Forelimb muscle (tissue), 1 donor: ENCODE results near the gene OSGEP. TPM values are rescaled to one million over a fixed set of nuclear protein-coding genes. Genes with fewer than 3 reads are reported as not detected.
A peak's percentile ranks its signal among the peaks of the same experiment; 100 is the strongest.

ENCODE experiments used
- DNase-seq: peaks from one replicate; pipeline ENCODE4 v3.0.0-alpha.2; 2013; ENCODE audit warnings: low read depth
- polyA plus RNA-seq: library from polyadenylated mRNA; unstranded; fragments of 120-200 nt; gene quantifications from one replicate; pipeline ENCODE4 v1.2.1, GENCODE V29; 2013; ENCODE audit not compliant: insufficient read length

Gene OSGEP
- polyA plus RNA-seq, result 40.8 TPM

DNA sequence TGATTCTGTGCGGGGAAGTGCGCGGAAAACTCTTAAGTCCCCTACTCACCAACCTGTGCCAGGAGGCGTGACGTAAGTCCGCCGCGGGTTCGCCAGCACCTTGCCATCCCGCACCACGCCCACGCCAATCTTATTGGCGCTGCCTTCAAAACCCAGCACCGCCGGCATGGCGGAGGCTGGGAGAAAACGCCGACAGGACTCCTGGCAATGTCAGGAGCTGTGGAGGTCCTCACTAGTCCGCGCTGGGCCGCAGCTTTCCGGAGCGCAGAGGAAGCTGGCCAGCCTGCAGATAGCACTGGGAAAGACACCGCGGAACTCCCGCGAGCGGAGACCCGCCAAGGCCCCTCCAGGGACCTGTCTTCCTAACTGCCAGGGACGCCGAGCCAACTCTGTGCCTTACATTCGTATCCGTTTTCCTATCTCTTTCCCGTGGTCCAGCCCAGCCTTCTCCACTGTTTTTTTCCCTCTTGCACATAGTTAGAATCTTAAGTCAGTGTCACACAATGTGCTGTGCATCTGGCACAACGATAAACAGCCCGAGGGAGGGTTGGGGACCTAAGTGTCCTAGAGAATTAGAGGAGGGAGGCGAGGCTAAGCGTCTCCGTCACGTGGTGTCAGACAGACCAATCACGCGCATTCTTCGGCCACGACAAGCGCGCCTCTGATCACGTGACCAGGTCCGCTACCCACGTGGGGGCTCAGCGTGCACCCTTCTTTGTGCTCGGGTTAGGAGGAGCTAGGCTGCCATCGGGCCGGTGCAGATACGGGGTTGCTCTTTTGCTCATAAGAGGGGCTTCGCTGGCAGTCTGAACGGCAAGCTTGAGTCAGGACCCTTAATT is at the start of gene OSGEP, which contains the start of gene APEX1:
Gene OSGEP, minus strand, starts transcription at position 297 of the 839 bp plus-strand sequence. Its CDS starts 129 bp downstream, at position 168.
Gene APEX1, plus strand, starts transcription at position 711 of the 839 bp plus-strand sequence. CDS start 420 bp downstream, outside the sequence.
- DNase-seq, result peak; percentile 97

GRCh38 chr14:20503898-20504297 is 49.3 kb upstream of the OSGEP start:
- DNase-seq, result no peak

DNA sequence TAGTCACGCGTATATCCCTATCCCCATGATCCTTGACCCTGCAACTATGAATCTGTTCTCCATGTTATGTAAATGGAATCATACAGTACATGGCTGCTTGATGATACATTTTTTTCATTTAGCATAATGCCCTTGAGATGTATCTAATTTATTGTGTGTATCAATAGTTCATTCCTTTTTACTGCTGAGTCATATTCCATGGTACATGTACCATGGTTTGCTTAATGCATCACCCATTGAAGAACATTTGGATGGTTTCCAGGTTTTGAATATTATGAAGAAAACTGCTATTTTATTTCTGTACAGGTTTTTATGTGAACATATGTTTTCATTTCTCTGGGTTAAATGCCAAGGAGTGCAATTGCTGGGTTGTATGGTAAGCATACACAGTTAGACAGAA is 46.7 kb upstream of the OSGEP start:
- DNase-seq, result no peak

- DNase-seq, result no peak
Observed at GRCh38 chr14:20499881-20500280, 45.3 kb upstream of the OSGEP start.

- no peak for DNase-seq
Observed at GRCh38 chr14:20499108-20499507, 44.5 kb upstream of the OSGEP start.

- no peak for DNase-seq
Observed at GRCh38 chr14:20498622-20499021, 44.0 kb upstream of the OSGEP start.

- no peak for DNase-seq
Observed at GRCh38 chr14:20494935-20495766, 40.5 kb upstream of the OSGEP start.

GRCh38 chr14:20493634-20494033 is 39.0 kb upstream of the OSGEP start:
- no peak for DNase-seq

- DNase-seq, result no peak
Observed at GRCh38 chr14:20492486-20492885, 37.9 kb upstream of the OSGEP start.

GRCh38 chr14:20490563-20490962 is 36.0 kb upstream of the OSGEP start:
- no peak for DNase-seq

DNA sequence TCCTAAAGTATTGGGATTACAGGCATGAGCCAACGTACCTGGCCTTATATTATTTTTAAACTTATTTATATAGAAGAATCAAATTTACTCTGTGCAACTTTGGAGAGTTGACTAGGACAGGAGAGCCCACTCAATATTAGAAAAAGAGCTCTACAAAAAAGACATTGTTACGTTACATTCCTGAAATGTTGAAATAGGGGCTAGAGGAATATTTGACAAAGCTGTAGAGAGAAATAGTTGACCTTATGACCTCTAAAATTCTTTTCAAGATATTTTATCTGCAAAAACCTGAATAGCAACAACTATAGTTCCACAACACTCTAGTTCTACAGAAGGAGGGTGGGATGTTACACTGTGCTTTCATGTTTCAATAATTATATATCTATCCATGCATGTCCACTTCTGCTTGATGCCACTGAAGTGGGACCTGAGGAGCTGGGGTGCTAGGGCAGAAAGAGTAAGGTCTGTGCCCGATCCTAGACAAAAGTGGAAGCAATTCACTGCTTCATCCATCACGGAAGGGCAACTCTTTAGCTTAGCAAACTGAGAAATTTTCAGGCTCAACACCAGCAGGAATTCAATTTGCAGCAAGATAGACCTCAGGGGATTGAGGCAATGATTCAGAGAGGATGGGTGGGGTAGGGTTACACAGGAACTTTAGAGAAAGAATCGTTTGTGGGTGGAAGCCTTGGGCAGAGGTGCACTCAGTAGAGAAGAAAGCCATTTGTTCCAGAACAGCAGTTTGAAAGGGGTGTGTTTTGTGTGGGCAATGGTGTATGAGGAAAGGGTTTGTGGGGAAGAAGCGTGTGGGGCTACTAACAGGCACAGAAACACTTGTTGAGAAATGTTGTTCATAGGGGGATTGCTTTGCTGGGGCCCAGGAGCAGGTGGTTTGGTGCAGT is 34.7 kb upstream of the OSGEP start:
- no peak for DNase-seq

DNA sequence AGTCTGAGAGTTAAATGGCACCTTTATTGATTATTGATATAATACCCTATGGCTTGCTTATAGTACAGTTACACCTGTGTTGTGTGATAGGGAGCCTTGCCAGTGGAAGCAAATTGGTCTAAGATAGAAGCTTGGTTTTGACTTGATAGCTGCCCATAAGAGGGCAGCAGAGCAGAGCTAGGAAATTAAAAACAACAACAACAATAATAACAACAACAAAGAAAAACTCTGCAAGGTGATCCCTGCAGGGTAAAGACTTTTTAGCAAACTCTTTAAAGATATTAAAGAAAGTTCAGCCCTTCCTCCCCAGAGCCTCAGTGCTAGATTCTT is 32.7 kb upstream of the OSGEP start:
- no peak for DNase-seq

DNA sequence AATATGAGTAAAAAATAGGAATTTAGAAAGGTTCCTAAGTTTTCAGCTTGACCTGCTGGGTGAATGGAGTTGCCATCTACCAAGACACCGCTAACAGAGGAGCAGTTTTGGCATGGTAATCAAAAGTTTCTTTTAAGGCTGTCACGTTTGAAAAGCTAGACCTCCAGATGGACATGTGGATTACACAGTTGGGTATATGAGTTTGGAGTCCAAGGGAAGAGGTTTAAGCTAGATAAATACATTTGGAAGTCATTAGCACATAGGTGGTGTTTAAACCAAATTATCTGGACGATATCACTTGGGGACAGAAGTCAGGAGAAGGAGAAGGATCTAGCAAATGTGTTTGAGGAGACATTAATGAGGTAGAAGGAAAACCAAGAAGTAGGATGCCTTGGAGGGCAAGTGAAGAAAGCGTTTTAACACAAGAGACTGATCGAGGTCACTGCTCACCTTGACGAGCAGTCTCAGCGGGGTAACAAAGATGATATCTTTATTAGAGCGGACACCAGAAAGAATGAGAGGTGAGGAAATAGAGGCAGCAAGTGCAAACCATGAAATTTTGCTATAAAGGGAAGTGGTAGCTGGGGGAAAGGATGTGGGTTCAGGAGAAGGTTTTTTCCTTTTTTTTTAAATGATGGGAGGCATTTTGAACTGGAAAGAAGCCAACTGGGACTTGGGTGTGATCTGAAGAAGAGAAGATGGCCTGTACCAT is 32.2 kb upstream of the OSGEP start:
- no peak for DNase-seq

DNA sequence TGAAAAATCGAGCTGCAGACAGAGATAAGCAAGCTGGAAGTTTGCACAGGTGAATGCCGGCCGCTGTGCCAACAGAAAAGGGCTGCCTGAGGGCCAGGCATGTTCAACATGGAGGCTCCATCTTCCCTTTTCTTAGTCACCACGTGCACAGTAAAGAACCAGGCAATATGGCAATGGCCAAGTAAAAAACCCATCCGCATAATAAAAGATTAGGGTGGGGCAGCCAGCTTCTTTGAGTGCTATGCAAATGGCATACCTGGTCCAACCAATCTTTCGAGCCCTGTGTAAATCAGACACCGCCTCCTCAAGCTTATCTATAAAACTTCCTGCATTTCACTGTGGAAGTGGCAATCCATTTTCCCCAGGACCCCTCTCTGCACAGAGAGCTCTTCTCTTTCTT is 31.3 kb upstream of the OSGEP start:
- DNase-seq, result no peak

- no peak for DNase-seq
Observed at GRCh38 chr14:20482382-20482781, 27.8 kb upstream of the OSGEP start.

DNA sequence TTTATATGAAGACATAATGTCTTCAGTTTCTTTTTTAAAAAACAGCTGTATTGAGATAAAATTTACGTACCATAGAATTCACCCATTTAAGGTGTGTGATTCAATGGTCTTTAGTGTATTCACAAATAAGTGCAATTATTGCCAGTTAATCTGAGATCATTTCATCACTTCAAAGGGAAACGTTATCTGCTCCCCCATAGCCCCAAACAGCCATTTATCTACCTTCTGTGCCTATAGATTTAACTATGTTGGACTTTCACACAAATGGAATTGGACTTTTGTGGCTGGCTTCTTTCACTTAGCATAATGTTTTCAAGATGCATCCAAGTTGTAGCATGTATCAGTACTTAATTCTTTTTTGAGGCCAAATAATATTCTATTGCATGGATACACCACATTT is 24.3 kb upstream of the OSGEP start:
- DNase-seq, result no peak

DNA sequence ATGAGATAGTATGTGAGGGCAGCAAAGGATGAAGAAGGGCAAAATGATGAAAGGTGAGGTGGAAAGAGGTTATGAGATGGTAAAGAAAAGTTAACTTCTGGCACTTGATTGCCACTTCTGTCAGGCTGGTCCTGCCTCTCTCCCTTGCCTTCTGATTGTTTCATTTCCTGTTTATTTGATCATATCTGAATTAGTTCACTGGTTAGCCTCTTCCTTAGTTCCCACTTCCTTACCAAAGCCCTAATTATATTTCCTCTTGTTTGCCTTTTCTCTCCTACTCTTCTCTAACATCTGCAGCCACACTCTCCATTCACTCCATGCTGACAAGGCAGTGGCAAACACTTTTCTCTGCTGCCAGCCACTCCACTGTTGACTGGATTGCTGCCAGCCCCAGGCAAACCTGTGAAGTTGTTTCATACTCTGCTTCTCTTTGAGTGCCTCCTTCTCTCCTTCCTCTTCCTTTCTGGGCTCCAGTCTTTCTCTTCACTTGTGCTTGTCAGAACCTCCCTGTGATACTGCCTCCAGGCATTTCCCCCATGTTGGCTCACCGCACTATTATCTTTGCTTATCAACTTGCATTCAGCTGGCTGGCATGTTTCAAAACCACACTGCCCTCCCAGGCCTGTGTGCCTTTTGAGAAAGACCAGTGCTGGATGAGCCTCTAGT is 22.7 kb upstream of the OSGEP start:
- DNase-seq, result no peak

DNA sequence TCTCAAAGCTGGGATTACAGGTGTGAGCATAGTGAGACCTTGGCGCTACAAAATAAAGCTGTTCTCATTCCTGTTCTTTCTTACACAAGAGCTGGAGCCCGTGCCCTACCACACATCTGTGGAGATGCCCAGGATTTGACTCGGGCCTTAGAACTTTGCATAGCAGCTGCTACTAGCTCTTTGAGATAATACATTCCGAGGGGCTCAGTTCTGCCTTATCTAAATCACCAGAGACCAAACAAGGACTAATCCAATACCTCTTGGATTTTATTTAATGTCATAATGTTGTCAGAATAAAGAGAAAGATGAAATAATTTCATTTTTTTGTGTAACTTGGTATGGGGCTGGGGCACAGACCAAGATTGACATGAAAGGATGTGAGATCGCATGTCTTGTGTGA is 22.2 kb upstream of the OSGEP start:
- DNase-seq, result no peak

GRCh38 chr14:20472536-20473169 is 18.0 kb upstream of the OSGEP start:
- DNase-seq, result no peak

- no peak for DNase-seq
Observed at GRCh38 chr14:20470603-20470901, 15.9 kb upstream of the OSGEP start.
